HG02973 (cell line): ENCODE measurements around the gene TNFRSF17.
"Not testable (repeated sequence)": the region's sequence is repeated elsewhere in the genome, so short reads cannot be mapped to it uniquely, and the experiment has no call there.

ENCODE experiments used
- ATAC-seq: cut with Tn5 transposase; IDR thresholded peaks from one replicate; pipeline ENCODE4 v1.9.1; 2021; ENCODE audit warnings: moderate library complexity; ENCODE audit not compliant: unreplicated experiment

Gene TNFRSF17

DNA sequence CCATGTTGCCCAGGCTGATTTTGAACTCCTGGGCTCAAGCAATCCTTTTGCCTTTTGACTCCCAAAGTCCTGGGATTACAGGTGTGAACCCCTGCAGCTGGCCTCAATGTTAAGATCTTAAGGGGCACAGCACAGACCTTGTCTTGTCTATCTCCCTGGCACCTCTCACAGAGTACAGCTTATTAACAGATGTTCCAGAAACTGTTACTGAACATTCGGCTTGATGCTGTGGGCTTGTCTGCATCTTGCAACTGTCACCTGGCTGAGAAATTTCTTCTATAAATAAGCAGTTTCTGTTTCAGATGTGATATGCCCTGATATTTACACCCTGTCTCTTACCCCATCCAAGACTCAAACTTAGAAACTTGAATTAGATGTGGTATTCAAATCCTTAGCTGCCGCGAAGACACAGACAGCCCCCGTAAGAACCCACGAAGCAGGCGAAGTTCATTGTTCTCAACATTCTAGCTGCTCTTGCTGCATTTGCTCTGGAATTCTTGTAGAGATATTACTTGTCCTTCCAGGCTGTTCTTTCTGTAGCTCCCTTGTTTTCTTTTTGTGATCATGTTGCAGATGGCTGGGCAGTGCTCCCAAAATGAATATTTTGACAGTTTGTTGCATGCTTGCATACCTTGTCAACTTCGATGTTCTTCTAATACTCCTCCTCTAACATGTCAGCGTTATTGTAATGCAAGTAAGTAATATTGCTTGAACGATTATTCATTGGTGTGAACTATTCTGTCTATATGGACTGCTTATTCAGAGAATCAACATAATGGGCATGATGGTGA is at the start of gene TNFRSF17:
TNFRSF17 (plus strand) TSS at position 450 of the 791 bp plus-strand sequence; CDS start at position 565, 115 bp downstream.
- ATAC-seq, result peak; percentile 68

- peak; percentile 78 for ATAC-seq
Measured at GRCh38 chr16:11915644-11916523, 49.1 kb upstream of the TNFRSF17 start, which contains the start of gene GSPT1. Gene GSPT1, minus strand, starts transcription at chr16:11915956. Its CDS starts 236 bp downstream, at chr16:11915720.

DNA sequence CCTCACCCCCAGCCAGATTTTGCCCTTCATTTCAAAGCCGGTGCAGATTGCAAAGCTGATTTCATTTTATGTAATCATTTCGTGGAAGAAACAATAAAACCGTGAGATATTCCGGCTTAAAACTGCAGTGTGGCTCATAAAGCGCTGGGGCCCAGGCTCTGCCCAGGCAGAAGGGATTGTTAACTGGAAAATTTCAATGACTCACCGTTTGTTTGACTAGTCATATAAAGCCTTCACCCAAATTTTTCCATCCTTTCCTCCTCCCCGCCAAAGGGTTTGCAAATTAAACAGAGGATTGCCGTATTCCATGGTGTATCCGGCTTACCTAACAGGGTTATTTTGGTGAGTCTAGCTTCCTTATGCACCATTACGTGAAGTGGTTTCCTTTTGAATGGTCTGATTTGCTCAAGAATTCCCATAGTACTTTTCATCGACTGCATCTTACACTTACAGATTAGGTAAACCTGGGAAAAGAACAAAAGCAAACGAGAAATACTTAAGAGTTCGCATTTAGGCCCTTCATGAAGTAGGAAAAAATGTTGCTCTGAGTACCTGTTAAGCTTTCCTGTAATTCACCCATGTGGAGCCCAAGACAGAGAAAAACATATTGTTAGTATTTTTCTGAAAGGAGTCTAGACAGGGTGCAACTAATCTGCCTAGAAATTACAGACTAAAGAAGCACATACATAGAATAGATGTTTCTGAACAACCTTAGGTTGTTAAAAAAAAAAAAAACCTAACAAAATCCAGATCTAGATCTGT is 48.3 kb upstream of the TNFRSF17 start:
- ATAC-seq, result no peak

- not testable (repeated sequence) for ATAC-seq
Measured at GRCh38 chr16:11924046-11924445, 41.0 kb upstream of the TNFRSF17 start.

DNA sequence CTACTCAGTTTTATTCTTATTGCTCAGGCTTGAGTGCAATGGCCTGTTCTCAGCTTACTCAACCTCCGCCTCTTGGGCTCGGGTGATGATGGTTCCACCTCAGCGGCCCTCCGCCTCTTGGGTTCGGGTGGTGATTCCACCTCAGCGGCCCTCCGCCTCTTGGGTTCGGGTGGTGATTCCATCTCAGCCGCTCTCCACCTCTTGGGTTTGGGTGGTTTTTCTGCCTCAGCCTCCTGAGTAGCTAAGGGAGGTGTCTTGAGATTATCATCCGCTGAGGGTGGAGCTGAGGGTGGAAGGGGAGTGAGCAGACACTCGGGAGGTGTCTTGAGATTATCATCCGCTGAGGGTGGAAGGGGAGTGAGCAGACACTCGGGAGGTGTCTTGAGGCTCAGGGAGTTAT is 37.7 kb upstream of the TNFRSF17 start:
- not testable (repeated sequence) for ATAC-seq

DNA sequence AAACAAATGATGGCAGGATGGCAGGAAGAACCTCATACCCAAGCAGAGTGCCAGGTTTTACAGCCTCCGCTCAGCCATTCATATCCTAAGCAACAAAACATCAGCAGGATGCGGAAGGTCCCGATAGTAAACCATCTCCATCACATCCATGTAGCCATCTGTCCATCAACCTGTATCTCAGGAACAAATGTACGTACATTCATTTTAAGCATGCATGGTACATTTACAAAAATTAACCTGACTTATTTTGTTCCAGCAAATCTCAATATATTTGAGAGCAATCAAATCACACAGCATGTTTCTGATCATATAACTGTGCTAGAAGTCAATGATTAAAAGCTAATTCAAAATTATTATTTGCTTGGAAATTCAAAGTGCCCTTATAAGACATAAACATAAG is 23.1 kb upstream of the TNFRSF17 start, which contains the start of gene NPIPB2:
NPIPB2 (minus strand) TSS at position 101 of the 400 bp plus-strand sequence; CDS start at position 101, 0 bp downstream.
- not testable (repeated sequence) for ATAC-seq

- no peak for ATAC-seq
Measured at GRCh38 chr16:11946433-11946832, 18.6 kb upstream of the TNFRSF17 start.

DNA sequence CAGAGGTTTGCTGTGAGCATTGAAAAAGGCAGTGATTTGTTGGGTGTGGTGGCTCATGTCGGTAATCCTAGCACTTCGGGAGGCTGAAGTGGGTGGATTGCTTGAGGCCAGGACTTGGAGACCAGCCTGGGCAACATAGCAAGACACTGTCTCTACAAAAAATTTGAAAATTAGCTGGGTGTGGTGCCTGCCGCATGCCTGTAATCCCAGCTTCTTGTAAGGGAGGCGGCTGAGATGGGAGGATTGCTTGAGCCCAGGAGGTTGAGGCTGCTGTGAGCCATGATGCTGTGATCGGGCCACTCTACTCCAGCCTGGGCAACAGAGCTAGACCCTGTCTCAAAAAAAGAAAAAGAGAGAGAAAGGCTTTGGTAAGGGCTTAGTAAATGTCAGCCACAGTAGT is 16.2 kb upstream of the TNFRSF17 start:
- no peak for ATAC-seq

DNA sequence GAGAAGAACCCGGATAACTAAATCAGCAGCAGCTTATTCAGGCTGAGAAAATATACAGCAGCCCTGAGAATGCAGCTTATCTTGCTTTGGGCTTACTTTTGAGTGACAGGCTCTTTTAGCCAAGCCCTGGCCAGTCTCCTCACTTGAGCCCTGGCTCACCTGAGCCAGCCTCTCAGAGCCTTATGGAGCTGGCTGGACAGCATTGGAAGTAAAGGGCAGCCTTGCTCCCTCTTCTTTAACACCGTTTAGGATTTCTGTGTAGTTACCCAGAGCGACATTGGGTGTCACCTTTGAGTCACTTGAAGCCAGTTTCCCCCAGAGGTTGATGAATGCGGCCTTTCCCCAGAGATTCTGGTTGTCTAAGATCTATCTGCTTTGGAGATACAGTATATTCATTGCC is 15.5 kb upstream of the TNFRSF17 start:
- no peak for ATAC-seq

- ATAC-seq, result no peak
Measured at GRCh38 chr16:11950388-11950787, 14.6 kb upstream of the TNFRSF17 start.

GRCh38 chr16:11953576-11953975 is 11.4 kb upstream of the TNFRSF17 start:
- ATAC-seq, result not testable (repeated sequence)

- no peak for ATAC-seq
Measured at GRCh38 chr16:11955713-11956123, 9.3 kb upstream of the TNFRSF17 start.

DNA sequence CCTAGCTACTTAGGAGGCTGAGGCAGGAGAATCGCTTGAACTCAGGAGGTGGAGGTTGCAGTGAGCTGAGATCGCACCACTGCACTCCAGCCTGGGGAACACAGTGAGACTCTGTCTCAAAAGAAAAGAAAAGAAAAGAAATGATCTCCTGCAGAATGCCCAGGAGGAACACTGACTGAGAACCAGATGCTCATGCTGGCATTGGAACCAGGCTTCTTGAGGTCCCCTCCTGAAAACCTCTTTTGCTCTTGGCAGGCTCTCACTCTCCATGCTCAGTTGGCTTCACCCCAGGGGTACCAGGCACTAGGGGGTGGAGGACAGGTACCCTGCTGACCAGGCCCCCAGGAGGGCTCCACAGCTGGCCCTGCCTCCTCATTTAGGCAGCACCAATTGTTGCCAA is 8.5 kb upstream of the TNFRSF17 start:
- no peak for ATAC-seq

DNA sequence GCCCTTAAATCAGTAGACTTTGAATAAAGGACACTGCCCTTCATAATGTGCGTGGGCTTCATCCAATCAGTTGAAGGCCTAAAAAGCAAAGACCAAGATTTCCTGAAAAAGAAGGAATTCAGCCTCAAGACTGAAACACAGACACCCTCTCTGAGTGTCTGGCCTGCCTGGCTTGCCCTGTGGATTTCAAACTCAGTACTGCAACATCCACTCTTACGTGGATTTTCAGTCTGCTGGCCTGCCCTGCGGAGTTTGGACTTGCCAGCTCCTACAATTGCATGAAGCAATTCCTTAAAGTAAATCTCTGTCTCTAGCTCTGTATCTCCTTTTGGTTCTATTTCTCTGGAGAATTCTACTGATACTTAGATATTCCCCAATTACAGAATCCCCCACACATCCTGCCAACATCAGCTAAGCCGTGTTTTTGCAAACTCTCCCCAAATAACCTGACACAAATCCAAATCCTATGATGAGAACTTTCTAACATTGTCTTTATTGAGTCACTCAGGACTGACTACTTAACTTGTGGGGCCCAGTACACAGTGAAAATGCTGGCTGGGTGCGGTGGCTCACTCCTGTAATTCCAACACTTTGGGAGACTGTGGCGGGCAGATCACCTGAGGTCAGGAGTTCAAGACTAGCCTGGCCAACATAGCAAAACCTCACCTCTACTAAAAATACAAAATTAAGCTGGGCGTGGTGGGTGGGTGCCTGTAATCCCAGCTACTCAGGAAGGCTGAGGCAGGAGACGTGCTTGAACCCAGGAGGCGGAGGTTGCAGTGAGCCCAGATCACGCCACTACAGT is 7.2 kb upstream of the TNFRSF17 start:
- ATAC-seq, result no peak

DNA sequence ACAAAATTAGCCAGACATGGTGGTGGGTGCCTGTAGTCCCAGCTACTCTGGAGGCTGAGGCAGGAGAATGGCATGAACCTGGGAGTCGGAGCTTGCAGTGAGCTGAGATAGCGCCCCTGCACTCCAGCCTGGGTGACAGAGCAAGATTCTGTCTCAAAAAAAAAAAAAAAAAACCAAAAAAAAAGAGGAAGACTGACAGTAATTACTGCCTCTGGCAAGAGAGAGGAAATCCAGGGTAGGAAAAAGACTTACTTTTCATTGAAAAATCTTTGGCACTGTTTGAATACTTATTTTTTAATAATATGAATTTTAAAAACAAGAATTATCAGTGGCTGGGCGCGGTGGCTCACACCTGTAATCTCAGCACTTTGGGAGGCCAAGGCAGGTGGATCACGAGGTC is 2.6 kb upstream of the TNFRSF17 start:
- ATAC-seq, result not testable (repeated sequence)

DNA sequence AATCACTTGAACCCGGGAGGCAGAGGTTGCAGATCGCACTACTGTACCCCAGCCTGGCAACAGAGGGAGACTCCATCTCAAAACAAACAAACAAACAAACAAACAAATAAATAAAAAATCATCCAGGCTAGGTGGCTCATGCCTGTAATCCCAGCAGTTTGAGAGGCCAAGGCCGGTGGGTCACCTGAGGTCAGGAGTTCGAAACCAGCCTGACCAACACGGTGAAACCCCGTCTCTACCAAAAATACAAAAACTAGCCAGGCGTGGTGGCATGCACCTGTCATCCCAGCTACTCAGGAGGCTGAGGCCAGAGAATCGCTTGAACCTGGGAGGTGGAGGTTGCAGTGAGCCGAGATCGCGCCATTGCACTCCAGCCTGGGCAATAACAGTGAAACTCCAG is 2.0 kb upstream of the TNFRSF17 start:
- not testable (repeated sequence) for ATAC-seq

DNA sequence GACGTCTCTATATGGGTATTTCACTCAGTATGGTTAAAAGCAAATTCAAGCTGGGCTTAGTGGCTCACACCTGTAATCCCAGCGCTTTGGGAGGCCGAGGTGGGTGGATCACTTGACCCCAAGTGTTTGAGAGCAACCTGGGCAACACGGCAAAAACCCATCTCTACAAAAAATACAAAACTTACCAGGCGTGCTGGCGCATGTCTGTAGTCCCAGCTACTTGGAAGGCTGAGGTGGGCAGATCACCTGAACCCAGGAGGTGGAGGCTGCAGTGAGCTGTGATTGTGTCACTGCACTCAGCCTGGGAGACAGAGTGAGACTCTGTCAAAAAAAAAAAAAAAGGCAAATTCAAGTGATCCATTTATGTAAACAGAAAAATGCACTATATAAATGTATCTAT is 1.3 kb upstream of the TNFRSF17 start:
- ATAC-seq, result no peak

DNA sequence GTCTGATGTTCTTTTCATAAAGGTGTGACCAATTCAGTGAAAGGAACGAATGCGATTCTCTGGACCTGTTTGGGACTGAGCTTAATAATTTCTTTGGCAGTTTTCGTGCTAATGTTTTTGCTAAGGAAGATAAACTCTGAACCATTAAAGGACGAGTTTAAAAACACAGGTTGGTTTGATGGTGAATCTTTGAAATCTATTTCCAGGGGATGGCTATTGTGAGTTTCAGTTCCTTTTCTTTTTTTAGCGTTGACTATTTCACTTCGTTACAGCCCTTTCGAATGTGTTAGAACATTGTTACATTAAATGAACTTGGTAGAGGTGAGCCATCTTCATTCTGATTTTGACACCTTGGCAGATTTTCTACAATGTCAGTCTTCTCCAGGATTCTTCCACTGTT is 1.2 kb downstream of the TNFRSF17 start:
- no peak for ATAC-seq

DNA sequence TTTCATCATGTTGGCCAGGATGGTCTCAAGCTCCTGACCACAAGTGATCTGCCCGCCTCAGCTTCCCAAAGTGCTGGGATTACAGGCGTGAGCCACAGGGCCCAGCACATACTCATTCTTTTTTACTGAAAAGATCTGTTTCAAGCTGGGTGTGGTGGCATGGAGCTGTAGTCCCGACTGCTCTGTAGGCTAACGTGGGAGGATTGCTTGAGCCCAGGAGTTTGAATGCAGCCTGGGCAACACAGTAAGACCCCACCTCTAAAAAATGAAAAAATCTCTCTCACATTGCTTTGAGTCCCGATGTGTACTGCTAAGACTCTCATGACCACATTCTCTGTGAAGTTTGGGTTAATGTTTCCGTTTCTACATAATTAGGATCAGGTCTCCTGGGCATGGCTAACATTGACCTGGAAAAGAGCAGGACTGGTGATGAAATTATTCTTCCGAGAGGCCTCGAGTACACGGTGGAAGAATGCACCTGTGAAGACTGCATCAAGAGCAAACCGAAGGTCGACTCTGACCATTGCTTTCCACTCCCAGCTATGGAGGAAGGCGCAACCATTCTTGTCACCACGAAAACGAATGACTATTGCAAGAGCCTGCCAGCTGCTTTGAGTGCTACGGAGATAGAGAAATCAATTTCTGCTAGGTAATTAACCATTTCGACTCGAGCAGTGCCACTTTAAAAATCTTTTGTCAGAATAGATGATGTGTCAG is 2.3 kb downstream of the TNFRSF17 start:
- ATAC-seq, result no peak
